AG20443 (cell line): ENCODE measurements around the gene BCL2.

Experiments
- DNase-seq: peaks from one replicate; pipeline ENCODE4 v3.0.0; 2012; ENCODE audit warnings: low spot score, mixed read lengths

The BCL2 gene

DNA sequence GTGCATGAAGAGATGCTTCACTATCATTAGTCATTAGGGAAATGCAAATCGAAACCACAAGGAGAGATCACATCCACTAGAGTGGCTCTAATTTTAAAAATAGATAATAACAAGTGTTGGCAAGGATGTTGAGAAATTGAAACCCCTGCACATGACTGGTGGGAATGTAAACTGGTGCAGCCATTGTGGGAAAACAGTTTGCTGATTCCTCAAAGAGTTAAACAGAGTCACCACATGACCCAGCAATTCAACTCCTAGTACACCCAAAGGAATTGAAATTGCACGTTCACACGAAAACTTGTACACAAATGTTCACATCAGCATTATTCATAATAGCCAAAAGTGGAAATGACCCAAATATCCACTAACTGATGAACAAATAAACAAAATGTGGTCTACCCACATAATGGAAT, 179.5 kb downstream of the BCL2 start:
- no peak for DNase-seq

DNA sequence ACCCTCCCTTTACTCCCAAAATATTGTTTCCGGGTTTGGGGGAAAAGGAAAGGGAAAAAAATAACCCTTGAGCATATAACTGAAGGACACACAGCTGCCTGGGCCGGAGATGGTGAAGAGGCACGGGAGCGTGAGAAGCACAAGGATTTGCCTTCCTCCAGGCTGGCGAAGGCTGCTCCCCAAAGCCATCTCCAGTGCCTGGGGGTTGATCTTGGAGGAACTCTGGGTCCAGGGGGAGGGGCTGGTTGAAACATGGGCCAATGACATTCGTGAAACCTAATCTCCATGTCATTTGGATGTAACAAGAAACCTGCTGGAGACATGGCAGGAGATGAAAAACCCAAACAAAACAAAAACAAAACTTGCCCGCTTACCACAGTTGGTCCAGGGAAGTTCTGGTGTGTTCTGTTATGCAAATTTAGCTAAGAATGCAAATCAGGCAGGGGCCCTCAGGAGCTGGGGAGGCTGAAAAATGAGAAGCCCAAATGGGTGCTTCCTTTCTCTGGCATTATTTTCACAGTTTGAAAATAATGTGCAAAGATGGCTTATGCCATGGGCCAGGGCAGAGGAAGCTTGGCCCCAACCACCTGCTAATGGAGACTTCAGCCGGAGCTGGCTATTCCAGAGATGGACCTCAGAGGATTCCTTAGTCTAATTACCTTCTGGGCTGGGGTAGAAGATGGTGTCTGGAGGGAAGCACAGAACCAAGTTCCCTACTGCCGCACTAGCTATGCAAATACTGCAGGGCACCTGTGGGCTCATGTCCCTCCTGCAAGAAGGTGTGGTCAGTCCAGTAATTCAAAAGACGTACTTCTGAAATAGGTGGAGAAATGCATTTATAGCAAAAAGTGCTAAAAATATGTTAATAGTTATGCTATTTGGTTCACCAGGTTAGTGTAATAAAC, 180.9 kb downstream of the BCL2 start:
- DNase-seq = peak; percentile 64

DNA sequence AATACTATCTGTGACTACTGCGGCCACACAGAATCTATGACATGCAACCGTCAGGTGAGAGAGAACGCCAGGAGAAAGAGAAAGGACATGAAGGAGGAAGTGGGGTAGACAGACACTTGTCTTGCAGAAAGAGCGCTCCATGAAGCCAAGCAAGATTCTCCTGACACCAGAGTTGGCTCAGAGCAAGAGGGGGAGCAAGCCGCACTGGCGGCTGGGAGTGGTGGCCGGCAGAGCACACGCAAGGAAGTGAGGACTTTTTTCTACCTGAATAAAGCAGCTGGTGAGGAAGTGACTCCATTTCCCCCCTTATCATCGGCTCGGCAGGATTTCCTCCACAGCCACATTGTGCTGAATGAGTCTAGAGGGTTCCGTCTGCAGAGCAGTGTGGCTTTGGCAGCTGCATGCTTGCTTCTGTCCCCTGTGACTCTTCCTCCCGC, 181.6 kb downstream of the BCL2 start:
- no peak for DNase-seq

DNA sequence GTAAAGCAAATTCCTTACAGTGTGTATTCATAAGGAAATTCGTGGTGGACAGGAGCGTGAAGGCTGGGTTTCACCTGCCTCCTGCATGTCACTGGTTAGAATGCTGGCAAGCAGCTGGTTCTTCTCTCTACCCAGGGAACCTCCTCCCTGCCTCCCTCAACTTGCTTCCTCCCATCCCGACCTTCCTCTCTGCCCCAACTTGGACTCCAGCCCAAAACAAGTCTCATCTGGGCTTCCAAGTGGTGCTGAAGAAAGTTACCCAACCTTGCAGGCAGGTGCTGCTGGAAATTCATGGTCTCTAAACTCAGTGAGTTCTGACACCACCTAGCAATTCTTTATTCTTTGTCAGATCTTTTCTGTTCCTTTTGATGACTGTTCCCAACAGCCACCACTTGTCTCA, 184.5 kb downstream of the BCL2 start:
- DNase-seq = no peak

DNA sequence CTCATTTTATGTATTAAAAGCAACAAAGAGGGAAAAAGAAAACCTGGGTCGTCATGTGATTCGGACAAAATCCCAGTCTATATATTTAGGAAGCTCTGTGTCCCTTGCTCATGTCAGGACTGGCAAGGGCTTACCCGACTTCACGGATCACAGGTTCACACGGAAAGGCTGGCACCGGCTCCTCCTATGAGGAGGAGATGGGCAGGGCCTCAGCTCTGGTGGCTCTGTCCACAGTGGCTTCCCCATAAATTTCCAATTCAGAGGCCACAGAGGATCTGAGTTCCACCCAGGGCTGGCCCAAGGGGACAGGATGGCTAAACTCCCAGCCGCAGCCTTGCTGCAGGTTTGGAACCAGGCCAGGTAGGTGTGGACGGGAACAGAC, 186.8 kb downstream of the BCL2 start:
- no peak for DNase-seq

DNA sequence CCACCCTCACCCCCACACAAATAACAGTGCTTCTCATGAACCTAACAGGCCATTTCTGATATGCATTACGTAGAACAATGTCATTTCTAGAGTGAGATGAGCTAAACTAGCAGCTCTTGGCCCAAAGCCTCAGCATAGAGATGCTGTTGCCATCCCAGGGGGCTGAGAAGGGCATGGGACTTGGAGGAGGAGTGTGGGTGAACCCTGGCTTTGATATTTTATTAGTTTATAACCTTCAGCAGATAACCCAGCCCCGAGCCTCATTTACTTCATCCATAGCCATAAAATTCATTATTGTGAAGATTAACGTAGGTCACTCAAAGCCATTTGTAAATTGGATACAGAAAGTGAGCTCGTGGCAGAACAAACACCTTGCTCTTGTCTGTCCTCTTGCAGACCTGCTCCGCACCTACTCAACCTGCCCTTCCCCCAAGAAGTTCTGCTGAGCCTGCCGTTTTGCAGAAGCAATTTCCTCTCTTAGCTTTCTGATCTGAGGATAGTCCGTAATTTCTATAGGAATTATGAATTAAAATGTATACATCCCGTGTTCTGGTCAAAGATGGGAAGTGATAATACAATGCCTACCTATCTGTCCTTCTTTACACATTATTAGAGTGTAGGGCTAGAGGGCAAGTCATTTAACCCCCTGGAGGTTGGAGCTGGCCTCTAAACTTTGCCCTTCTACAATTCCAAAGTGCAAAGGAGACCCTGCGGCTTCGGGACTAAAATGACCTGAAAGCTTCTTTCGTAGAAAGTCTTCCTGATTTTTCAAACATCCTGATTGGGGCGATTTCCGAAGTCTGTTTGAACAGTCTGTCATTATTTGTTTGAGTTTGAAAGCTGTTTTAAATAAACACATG, 187.4 kb downstream of the BCL2 start:
- DNase-seq = no peak

DNA sequence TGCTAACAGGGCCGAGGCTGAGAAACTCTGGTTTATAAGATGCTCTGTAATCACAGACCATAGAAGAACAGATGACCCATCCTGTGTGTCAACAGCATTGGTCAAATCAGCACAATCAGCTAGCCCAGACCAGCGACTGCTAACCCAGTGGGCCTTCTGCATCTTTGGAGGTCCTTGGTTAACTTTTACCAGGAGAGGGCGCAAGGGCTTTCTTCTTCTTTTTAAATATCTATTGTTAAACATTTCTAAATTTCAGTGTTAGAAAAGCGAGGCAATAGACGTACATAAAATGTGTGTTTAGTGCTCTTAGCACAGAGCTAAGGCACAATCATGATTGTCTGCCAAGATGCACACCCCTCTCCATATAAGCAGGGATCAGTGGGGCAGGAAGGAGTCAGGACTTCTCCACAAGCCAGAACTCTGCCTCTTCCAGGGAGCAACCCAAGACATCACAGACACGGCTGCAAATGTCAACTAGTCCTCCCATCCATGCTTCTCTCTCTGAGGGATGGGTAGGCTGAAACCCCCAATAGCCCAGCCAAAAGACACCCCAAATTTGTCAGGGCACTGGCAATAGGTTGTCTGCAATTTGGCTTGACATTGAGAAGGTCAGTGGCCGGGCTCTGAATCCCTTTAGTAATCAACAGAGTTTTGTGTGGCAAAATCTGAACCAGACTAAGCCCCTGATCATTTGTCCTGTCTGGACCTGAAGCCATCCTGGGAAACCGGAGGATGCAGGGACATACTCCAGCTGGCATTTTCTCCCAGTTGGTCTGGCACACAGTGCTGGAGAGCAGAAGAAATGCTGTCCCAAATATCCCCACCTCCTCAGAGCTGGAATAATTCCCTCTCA, 188.2 kb downstream of the BCL2 start:
- peak; percentile 79 for DNase-seq

DNA sequence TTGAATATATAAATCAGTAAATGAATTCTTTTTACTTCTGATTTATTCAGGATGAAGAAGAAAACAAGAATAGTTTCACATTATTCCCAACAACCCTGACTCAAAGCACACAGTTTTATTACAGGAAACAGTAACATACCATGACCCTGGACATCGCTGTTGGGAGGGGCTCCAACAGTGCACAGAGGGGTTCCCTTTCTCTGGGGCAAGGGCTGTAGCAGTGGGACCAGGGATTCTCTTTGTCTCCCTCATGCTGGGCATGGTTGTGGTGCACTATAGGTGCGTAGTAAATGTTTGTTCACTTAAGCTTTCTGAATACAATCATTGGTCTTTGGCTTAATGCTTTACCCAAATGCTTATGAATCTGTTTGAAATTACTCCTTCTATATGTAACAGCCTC, 189.4 kb downstream of the BCL2 start:
- no peak for DNase-seq

DNA sequence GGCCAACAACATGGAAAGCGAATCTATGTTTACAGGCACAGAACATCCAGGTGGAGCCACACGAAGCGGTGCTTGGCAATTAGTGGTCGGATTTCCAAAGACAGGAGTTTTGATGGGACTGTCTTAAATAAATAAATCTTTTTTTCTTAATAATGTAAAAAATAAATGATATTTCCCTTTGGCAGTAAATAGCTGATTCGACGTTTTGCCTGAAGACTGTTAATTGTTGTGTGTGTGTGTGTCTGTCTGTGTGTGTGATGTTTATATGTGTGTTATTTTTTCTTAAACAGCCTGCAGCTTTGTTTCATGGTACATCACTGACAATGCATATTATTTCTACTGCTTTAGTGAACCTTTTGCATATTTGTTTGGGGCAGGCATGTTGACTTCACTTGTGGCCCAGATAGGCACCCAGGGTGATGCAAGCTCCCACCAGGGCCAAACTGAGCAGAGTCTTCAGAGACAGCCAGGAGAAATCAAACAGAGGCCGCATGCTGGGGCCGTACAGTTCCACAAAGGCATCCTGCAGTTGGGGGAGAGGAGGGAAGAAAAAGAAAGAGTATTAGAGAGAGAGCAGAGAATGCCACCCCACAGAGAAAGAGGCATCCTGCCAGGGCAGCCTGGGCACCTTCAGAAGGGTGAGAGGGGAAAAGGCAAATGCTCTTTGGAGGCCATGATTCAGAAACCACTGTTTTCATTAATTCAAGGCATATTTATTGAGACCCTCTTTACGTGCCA, 191.2 kb downstream of the BCL2 start:
- DNase-seq = no peak

DNA sequence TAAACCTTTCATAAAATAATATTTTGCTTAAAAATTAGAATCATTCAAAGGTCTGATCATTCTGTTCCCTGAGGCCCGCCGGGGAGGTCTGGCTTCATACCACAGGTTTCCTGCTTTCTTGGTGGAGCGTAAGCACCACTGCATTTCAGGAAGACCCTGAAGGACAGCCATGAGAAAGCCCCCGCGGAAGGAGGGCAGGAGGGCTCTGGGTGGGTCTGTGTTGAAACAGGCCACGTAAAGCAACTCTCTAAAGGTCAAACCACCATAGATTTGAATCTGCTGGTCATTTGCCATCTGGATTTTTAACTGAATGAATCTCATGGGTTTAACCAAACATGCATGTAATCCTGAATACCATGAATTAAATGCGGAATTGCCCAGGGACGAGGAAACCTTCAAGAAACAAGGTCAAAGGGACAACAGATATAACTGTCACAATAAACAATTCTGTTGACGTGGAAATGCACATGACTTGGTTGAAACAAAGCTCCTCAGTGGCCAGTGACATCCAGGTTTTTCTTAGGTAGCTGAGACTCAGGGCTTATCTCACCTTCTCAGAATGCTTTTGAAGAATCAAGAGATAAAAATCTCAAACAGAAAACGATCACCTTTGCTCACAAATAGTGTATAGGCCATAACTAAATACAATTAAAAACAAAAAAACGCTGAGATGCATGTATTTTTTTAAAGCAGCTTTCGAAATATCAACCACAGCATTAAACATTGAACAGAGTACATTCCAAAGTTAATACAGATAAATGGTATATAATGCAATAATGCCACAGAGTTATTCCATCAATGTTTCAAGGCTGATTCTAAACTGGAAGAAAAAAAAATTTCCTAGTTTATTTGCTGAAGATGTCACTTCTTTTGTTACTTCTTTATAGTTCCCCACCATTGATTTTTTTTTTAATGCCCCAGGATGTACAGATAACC, 193.2 kb downstream of the BCL2 start:
- no peak for DNase-seq

DNA sequence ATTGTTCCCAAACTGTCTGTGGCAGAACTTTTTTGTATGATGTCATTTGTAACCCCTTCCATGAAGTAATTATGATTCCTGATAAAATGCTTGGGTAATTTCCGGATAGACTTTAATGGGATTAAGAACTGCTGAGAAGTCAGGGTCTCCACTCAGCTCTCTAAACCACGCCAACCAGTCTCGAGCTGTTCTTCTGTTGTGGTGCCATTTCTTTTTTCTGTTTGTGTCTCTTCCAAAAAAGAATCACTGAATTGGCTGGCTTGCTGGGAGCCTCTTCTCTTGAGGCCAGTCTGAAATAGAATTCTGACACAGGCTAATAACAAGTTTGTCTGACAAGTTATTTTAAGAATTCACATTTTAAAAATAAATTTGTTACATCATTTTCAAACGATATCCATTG, 198.9 kb downstream of the BCL2 start:
- no peak for DNase-seq

DNA sequence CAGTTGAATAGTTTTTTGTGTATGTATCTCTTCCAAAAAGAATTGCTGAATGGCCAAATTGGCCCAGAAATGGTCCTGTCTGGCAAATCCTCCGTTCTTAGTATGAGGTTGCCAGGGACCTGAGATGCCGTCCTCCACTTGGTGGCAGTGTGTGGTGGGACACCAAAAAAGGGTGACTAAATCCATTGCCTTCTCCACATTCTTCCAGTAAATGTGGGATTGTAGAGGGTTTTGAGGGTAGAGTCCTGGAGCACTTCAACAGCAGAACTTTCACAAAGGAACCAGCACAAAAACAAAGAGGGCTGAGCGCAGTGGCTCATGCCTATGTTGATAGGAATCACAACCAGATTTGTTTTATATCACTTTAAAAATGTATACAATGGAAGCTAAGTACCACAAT, 199.9 kb downstream of the BCL2 start:
- peak; percentile 64 for DNase-seq

DNA sequence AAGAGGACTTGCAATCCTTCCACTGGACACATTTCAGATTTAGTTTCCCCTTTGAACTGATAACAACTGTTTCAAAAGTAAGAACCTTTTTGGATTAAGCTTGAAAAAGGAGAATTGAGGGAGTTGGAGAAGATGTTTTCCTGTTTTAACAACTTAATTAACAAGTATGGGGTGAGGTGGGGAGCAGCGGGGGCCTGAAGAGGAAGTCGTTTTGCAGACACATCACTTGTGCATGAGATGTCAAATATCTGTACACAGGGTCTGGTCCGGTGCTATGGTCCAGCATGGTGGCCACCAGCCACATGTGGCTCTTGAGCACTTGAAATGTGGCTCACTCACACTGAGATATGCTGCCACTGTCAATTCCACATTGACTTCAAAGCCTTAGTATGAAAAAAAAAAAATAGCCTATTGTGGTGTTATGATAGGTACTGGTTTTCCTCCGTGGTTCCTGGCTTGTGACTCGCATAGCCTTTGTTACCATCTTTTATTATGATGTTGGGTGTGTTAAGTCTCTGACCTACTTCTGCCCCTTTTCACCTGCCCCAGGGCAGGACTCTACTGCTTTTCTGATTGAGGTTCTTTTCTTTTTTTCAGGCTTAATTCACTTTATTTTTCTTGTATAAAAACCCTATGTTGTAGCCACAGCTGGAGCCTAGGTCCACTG, 205.5 kb downstream of the BCL2 start:
- DNase-seq = no peak

DNA sequence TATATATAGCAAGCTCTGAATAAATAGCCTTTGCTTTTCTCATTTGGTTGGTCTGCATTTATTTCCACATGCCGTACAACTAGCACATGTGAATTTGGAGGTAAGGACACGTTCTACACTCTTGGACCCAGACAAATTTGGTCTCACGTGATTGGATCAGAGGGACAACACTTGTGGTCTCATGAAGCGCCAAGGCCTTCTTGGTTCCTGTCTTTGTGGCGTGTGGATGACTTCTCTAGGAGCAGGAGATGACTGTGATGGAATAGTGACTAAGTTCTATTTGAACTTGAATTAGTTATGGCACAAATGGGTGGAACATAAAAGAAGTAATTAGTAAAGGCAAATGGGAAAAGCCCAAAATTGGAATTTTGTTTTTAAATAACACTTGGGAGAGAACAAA, 206.9 kb downstream of the BCL2 start:
- no peak for DNase-seq

DNA sequence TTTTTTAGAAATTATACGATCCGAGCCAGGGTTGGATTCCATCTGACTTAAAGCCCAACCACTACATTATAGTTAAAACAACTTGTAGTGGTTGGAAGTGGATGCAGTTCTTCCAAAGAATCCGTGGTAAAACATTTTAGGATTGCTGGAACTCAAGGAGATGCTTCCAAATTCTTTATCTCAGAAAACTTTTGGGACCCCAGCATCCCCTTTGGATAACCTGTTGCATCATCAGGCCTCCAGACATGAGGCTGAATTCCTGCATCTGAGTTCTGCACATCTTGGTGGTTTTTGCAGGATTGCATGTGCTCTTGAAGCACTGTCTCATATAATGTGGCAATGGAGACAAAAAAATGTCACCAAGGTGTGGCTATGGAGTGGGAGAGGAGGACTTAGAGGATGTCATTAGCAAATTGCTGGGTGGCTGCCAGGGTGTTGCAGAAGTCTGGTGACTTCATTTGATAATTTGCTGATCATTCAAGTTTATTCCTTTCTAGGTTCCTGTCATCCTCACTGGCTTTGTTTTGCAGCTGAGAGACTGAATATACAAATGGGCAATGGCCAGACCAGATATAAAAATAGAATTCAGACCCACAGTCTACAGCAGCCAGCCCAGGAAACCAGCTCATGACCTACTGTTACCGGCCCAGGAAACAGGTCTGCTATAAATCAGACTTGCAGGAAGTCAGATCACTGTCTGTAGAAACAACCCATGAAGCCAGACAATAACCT, 207.7 kb downstream of the BCL2 start:
- DNase-seq = no peak

DNA sequence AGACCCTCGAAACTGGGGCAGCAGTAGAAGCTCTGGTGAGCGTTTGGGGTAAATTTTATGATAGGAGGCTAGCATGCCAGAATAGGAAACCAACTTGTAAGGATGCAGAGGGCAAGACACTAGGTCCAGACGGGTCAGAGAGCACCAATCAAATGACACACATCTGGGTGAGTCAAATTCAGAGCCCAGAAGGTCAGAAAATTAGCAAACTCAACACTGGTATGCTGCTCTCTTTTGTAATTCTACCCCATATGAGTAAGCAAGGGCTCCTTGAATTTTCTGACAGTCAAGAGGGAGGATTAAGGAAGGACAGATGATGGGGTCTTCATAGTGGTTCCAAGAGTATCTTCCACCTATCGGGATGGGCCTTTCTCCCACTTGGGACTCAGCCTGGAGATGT, 209.8 kb downstream of the BCL2 start:
- DNase-seq = no peak

DNA sequence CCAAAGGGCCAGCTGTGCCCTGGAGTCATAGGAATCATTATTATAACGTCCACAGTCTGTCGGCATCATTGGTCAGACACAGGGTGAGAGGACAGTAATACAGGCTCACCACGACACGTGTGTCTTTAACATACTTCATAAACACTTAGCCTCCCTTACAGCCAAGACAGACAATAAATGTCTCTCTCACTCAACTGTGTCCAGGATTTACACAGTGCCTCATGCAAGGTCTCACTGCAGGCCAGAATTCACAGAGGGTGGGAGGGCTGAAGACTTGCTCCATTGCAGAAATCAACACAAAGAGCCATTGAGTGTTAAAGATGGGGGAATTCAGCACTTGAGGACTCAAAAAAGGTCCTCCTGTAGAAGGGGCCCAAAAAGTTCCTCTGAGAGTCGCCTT, 210.5 kb downstream of the BCL2 start:
- DNase-seq = no peak

DNA sequence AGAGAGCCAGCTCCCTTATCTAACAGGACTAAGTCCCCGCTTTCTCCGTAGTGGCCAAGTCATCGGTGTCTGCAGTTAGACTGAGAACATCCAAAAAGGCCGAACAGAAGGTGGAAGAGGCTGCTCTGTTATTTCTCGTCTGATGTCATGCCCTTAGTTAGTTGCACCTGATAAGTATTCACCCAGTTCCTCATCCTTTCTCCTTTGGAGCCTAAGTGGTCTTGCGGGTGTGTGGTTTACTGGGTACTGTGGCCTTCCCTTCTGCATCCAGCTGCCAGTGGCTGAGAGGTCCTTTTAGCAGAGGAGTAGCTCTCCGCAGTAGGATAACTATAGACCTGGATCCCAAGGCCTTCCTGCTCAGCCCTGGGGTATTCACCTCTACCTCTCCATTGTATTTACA, 211.6 kb downstream of the BCL2 start:
- no peak for DNase-seq

DNA sequence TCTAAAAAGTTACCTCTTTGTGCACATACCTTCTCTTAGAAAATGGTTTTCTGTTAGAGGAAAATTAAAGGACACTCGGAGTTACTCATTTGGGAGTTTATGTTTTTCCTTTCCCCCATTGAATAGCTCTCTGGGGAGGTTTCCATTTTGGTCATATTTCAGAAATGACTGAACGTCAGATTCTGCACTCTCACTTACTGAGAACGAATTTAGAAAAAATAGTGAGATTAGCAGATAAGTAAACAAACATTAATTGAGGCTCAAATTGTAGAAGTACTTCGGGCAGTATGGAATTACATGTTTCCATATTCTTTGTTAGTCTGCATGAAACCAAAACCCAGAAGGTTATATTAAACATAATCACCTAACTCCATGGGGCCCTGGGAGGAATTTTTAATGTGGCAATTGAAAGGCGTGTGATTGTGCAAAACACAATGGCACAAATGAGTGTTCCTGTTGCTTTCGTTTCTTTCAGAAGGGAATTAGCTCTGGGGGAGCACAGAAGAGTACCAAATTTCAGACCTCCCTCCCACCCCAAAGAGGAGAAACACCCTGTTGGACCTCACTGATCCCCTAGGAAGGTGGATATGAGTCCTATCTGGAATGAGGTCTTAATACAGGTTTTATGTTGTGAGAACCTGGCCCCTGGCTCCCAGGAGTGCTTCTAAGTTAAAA, 212.3 kb downstream of the BCL2 start:
- DNase-seq = no peak
